Stimulated activated CD8-positive, alpha-beta memory T cell treated with anti-CD3 and anti-CD28 coated beads, Interleukin-15, amount 100 ng/mL, for 24 hours (primary cell): Measurements from ENCODE around the gene AK8.
"Not testable (repeated sequence)": the region's sequence is repeated elsewhere in the genome, so short reads cannot be mapped to it uniquely, and the experiment has no call there.

Experiments
- DNase-seq: peaks from one replicate; pipeline ENCODE4 v3.0.0-alpha.2; 2020; ENCODE audit warnings: low read depth

Gene AK8

GRCh38 chr9:132742821-132743311 lies 135.2 kb downstream of the AK8 start:
- no peak for DNase-seq

DNA sequence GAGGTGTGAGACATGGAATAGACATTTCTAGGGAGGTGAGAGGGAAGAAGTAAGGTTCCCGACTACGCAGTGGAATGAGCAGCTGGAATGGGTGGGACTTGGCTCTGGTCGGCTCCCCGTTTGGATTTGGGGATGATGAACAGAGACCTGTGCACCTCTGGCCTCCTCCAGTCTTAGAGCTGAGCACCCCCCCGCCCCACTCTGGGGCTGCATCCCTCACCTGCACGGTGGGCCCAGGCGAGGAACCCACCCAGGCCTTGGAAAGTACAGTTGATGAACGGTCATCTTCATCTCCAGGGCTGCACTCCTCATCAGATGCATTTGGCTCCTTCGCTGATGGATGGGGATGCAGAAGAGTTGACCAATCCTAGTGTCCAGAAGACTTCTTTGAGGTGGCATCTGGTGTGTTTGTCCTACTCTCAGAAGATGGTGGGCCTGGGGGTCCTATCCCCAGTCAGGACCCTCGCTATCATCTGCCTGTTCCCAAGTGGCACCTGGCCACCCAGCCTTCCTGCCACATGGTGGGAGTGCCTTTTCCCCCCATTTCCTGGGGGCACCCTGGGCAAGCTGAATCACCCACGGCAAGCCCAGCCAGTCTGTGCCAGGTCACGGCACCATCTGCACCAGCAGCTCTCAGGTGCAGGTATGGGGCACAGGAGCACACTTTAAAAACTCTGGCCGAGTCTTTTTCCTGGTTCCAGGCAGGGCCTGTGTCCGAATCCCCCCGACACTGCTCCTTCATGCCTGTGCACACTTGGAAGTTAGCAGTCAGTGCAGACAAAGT lies 137.4 kb downstream of the AK8 start:
- no peak for DNase-seq

GRCh38 chr9:132739710-132740310 lies 138.3 kb downstream of the AK8 start:
- no peak for DNase-seq

- DNase-seq = no peak
Measured at GRCh38 chr9:132733260-132733815, 144.7 kb downstream of the AK8 start.

DNA sequence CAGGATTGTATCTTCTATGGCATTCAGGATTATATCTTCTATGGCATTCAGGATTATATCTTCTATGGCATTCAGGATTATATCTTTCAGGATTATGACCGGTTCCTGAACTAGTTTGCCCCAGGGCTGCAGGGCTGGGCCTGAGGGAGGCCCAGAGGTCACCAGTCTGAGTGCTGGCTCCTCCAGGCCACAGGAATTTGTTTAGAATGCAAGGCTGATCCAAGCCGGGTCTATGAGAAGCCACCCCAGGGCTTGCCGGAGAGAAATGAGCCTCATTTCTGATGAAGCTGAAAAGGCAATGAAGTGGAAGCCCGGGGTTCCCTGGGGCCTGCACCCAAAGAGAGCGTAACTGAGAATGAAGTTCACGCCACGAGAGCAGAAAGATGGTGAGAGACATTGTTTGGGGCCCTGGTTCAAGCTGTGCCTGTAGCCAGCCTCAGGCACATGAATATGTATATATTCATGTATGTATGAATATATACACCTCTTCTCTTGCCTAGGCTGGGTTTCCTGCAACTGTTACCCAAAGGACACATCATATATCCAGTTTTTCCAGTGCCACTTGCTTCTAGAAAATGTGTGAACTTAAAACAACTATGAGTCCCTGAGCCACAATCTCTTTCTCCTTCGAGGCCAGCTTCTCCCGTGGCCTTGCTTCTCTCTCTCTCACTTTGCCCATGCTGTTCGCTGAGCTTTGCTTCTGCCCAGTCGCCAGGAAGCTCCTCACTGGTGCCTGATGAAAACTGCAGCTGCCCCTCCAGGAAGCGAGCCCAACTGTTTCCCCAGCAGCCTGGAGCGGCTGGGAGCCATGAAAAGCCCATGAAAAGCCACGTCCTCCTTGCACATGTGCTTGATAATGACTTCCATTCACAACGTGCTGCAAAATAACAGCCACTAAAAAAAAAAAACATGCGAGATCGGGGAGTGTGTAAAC lies 145.5 kb downstream of the AK8 start:
- DNase-seq = no peak

DNA sequence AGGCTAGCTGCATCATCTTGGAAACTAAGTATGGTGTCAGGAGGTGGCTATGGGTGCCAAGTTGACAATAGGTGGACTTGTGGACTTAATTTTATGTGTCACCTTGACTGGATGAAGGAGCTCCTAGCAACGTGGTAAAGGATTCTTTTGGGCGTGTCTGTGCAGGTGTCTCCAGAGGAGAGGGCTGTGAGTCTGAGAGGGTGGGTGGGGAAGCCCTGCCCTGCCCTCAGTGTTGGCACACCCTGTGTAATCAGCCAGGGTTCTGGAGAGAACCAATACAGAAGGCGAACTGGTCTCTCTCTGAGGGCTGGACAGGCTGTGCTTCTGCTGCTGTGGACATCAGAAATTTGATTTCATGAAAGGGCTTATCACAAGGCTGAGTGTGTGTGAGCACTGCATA lies 146.9 kb downstream of the AK8 start:
- DNase-seq = no peak

DNA sequence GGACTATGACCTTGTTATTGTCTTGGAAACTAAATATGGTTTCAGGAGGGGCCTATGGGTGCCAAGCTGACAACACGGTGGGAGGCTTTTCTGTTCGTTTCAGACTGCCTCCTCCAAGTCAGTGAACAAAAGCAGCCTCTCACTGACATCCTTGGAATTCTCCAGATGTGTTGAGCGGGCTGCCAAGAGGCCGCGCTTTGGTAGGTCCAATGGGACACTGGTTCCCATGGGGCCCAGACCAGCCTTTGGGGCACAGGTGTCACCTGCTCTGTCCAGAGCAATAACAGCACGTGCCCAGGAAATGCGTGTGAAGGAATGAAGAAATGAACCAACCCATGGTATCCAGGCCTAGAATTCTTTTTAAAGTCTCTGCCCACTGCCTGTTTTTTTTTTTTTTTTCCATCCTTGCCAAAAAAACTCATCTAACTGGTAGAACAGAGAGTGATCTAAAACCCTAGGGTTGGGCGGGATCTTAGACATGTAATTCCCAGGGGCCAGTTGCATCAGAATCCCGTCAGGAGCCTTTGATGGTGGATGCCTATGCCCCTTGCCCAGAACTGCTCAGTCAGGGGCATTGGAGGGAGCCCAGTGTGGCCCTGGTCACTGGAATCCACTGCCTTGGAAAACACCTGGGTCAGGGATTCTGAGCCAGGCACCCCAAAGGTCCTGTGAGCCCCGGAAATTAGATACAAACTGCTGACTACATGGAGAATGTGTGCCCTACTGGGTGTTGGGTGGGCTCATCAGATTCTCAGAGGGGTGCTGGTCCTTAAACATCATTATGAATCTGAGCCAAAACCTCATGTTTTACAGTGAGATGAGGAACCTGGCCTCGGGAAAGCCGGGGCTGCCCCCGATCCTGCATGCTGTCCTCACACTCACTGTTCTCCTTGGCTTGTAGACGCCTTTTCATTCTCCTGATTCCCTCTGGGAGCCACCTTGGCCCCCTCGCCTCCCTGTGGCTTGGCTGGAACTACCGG lies 147.7 kb downstream of the AK8 start:
- DNase-seq = no peak

- DNase-seq = no peak
Measured at GRCh38 chr9:132729235-132729890, 148.7 kb downstream of the AK8 start.

DNA sequence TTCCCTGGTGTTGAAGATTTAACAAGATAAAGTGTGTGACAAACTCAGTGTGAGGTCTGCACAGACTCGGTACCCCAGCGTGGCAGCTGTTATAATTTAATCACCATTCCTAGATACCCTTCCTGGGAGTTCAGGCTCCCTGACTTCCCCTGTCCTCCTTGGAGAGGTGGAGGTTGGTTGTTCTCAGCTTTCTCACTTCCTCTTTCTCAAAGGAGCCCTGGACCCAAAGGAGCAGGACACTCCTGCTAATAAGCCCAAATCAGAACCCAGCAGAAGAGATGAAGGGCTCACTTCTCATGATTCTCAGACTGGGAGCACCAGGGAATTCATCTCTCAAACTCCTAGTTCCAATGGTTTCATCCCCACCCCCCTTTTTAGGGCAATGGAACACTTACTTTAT lies 149.6 kb downstream of the AK8 start:
- DNase-seq = no peak

GRCh38 chr9:132728071-132728470 lies 150.0 kb downstream of the AK8 start:
- DNase-seq = no peak

GRCh38 chr9:132726576-132727130 lies 151.4 kb downstream of the AK8 start:
- DNase-seq = no peak

DNA sequence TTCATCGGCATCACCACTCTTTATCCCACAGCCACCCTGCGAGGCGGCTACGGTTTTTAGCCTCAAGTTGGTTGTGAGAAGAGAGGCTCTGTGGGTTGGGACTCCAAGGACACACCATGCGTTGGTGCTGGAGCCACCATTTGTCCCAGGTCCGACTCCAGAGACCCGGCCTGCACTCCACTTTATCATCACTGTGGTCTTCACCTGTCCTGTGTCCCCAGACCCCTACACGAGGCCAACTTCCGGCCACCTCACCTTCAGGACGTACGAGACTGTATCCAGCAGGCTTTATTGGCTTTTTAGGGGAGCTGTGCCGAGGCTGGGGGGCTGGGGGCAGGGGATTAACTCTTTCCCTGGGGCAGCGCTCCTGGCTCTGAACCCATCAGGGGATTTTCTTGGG lies 152.8 kb downstream of the AK8 start:
- no peak for DNase-seq

GRCh38 chr9:132723809-132724208 lies 154.3 kb downstream of the AK8 start:
- DNase-seq = no peak

GRCh38 chr9:132722564-132723065 lies 155.5 kb downstream of the AK8 start:
- DNase-seq = no peak

DNA sequence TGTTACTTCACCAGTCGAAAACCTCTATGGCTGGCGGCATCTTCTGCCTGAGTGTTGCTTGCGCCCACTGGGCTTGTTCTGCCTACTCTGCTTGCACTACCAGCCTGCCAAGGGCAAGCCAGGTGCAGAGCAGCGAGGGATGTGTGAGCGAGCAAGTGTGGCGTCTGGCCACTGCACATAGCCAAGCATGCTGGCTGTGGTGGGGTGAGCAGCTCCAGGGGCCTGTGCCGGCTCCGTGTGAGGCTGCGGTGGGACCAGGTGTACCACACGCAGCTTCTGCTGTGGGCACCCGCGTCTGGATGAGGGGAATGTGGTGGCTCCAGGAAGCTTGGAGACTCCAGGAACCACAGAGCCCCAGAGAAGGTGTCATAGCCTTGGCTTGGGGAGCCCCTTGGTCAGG lies 156.4 kb downstream of the AK8 start:
- no peak for DNase-seq

- DNase-seq = not testable (repeated sequence)
Measured at GRCh38 chr9:132718381-132718928, 159.6 kb downstream of the AK8 start.

DNA sequence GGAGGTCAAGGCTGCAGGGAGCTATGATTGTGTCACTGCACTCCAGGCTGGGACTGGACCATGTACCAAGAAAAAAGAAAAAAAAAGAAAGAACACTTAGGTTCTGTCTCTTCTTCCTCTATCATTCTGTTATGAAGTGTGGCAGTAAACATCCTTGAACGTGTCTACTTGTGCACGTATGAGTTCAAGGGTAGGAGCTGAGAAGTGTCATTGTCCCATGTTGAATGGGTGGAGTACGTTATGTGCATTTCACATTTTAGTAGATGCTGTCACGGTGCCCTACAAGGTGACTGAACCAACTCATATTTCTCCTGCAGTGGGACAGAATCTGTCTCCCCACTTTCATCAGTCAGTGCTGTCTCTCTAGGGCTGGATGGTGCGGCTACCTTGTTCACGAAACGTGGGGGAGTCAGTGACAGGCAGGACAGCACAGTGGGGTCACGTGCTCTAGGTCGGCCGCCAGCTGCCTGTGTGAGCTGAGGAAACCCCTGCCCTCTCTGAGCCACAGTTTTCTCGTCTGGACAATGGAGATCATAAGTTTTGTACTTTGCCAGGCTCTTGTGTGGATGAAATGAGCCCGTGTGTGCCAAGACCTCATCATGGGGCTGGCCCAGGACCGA lies 160.6 kb downstream of the AK8 start:
- no peak for DNase-seq

- no peak for DNase-seq
Measured at GRCh38 chr9:132716007-132716406, 162.1 kb downstream of the AK8 start.

DNA sequence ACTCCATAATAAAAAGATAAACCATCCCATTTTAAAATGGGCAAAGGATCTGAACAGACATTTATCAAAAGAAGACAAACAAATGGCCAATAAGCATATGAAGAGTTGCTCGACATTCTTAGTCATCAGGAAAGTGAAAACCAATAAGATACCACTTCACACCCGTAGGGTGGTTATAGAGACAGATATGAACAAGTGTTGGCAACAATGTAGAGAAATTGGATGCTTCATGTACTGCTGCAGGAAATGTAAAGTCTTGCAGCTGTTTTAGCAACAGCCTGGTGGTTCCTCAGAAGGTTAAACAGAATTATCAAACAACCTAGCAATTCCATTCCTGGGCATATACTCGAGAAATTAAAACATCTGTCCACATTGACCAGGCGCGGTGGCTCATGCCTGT lies 165.3 kb downstream of the AK8 start:
- DNase-seq = no peak
